Ovary (tissue), 9 donors: ENCODE data around the gene GPR37. TPM values are rescaled to one million over a fixed set of nuclear protein-coding genes. Genes with fewer than 3 reads are reported as not detected.

ENCODE experiments used
- DNase-seq, 5 donors: peaks; one replicate each; pipeline ENCODE4 v3.0.0-alpha.2; 2019 to 2020
- H3K27ac ChIP-seq, 2 donors: fragments of 200-600 bp; one replicate each; pipeline versions ENCODE4 v1.5.1 to v1.8.0; 2019 to 2022
- H3K27me3 ChIP-seq: fragments of 200-600 bp; one replicate; pipeline ENCODE4 v1.8.0; 2022
- H3K36me3 ChIP-seq: fragments of 200-600 bp; sonication (generic); one replicate; pipeline ENCODE4 v1.5.1; 2019
- H3K4me1 ChIP-seq: one replicate; pipeline ENCODE4 v1.8.1; 2013; ENCODE audit warnings: mild to moderate bottlenecking, moderate library complexity; ENCODE audit not compliant: insufficient read depth
- H3K4me3 ChIP-seq: fragments of 200-600 bp; sonication (generic); one replicate; pipeline ENCODE4 v1.5.1; 2017
- H3K9me3 ChIP-seq, 2 donors: fragments of 200-600 bp in 1 of 2; sonication (generic) in 1 of 2; one replicate each; pipeline versions ENCODE4 v1.5.1 to v1.8.1; 2013 to 2019; ENCODE audit warnings: mild to moderate bottlenecking in 1 of 2, moderate library complexity in 1 of 2
- CTCF ChIP-seq, 3 donors: fragments of 450-650 bp in 2 of 3; fragments of 200-600 bp in 1 of 3; IDR thresholded peaks; one replicate each; pipeline versions ENCODE4 v1.5.1 to v1.8.0; 2016 to 2022; ENCODE audit warnings: antibody characterized with exemption in 3 of 3, mild to moderate bottlenecking in 1 of 3
- EP300 ChIP-seq: sonication (generic); formaldehyde crosslinking; IDR thresholded peaks from one replicate; pipeline ENCODE4 v1.6.1; 2017; ENCODE audit warnings: antibody characterized with exemption
- POLR2A ChIP-seq: fragments of 450-650 bp; IDR thresholded peaks from one replicate; pipeline ENCODE4 v1.6.1; 2017; ENCODE audit warnings: antibody characterized with exemption, mild to moderate bottlenecking, moderate library complexity
- WGBS, 3 donors: extraction: QIAGEN DNeasy Blood & Tissue Kit in 1 of 3; methylation state at CpG; one replicate each; pipeline versions ENCODE4 v1.1.5 to v1.1.7; 2013 to 2017; 5-methylcytosine and 5-hydroxymethylcytosine counted together
- intact Hi-C, 4 donors: fragments of 100-400 bp; cut with DNase I; formaldehyde crosslinking; loops; one replicate each; pipeline versions ENCODE4 v1.11.0 to v1.15.1; 2022 to 2023
- polyA plus RNA-seq, 2 donors: library from polyadenylated mRNA; stranded (reverse); fragments of 200-250 nt in 1 of 2; fragments of 350-450 nt in 1 of 2; fragmentation: Illumina TruSeq in 1 of 2; extraction: RNeasy Lipid Tissue Mini Kit (QIAGEN cat#74804) in 1 of 2; gene quantifications; one replicate each; pipeline ENCODE4 v1.2.3, GENCODE V29; 2013 to 2014
- total RNA-seq, 7 donors: library from RNA; depleted of rRNA in 2 of 7; stranded (reverse); fragments of >200 nt in 2 of 7; fragmentation: NEBNext Ultra II Directional in 3 of 7; extraction: Animal tissue kit (Norgen Biotek cat#: 25700) in 3 of 7; gene quantifications; one replicate each; pipeline versions ENCODE4 v1.1.0 to v1.2.4, GENCODE V29; 2016 to 2023
- donor health status: DM: no; HTN: no; CAD: no; lungs with moderate emphysema.
- donor health status: DM: no; HTN: no; CAD: no.
- donor health status: Bipolar disorder and iron deficiency.
- donor health status: DM: yes; HTN: yes; CAD: no.
- donor health status: DM: no; HTN: no; CAD: no.
- donor health status: DM: yes; HTN: yes; CAD: no.

GPR37 gene
- total and polyA plus RNA-seq, 9 donors, result 0.08 to 2.1 (median 0.22) TPM; not detected in 1

GRCh38 chr7:124764847-124765400 is 668 bp downstream of the GPR37 start:
- intact Hi-C loops, result no loop called here
- no peak for DNase-seq
- TF ChIP-seq POLR2A (no peak), EP300 (no peak)

GRCh38 chr7:124764051-124764846 is 1.3 kb downstream of the GPR37 start:
- no peak for TF ChIP-seq EP300
- no peak for TF ChIP-seq CTCF (IDR thresholded peaks at IDR 0.05)
- no peak for TF ChIP-seq POLR2A
- intact Hi-C loops, result no loop called here
- 17 to 24% (median 22%) methylated on average over 44 to 48 of the region's 48 CpGs for WGBS, 3 donors
- Histone ChIP-seq H3K4me3 (peak overlapping the region; percentile 34), H3K9me3 (peaks cover 0 to 16% of the 10 kb centered on the region in 2 donors), H3K4me1 (no peaks in the 10 kb centered on the region), H3K27ac (no peak overlapping the region), H3K36me3 (no peaks in the 10 kb centered on the region), H3K27me3 (no peaks in the 10 kb centered on the region)
- DNase-seq, result no peak

More at GRCh38 chr7:124764847-124765400, 668 bp downstream of the GPR37 start:
- Histone ChIP-seq H3K9me3 (peaks cover 0 to 16% of the 10 kb centered on the region in 2 donors), H3K27me3 (no peaks in the 10 kb centered on the region), H3K36me3 (no peaks in the 10 kb centered on the region), H3K4me3 (peak overlapping the region; percentile 34), H3K4me1 (no peaks in the 10 kb centered on the region), H3K27ac (no peak overlapping the region)
- 1 to 2% (median 1%) methylated on average over 25 to 26 of the region's 26 CpGs for WGBS, 3 donors

- TF ChIP-seq POLR2A (no peak), EP300 (no peak), CTCF (IDR thresholded peaks at IDR 0.05) (no peak)
- Histone ChIP-seq H3K27ac (no peak overlapping the region), H3K36me3 (no peaks in the 10 kb centered on the region), H3K4me1 (no peaks in the 10 kb centered on the region), H3K9me3 (peaks cover 0 to 16% of the 10 kb centered on the region in 2 donors), H3K4me3 (no peak overlapping the region), H3K27me3 (no peaks in the 10 kb centered on the region)
- intact Hi-C loops, result no loop called here
- 57 to 63% (median 61%) methylated on average over 4 of the region's 4 CpGs for WGBS, 3 donors
- no peak for DNase-seq
Observed at GRCh38 chr7:124762611-124763143, 2.9 kb downstream of the GPR37 start.

DNA sequence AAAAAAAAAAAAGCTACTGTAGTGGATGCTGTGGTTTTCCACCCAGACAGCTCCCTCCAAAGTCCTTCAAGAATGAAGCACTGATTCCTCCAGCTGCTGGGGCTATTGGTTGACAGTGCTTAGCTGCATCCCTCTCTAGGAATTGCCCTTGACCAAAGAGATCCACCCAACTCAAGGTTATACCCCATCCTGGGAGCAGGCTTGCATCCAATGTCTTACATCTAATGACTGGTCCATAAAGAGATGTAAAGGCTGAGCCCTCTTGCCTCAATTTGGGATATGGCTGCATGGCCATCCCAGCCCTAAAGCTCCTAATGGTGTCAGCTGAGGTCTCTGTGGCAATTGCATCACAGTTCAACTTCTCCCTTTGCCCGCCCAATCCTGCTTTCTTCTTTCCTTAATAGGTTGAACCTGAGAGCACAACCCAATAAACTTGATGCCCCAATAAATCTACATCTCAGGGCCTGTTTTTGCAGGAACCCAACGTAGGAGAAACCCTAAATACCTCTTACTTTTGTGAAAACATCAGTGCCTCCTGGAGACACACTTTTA is 4.4 kb downstream of the GPR37 start:
- TF ChIP-seq EP300, result no peak
- no peak for TF ChIP-seq CTCF (IDR thresholded peaks at IDR 0.05)
- no peak for TF ChIP-seq POLR2A
- 71 to 84% (median 74%) methylated on average over 2 of the region's 2 CpGs for WGBS, 3 donors
- Histone ChIP-seq H3K4me1 (no peaks in the 10 kb centered on the region), H3K27me3 (no peaks in the 10 kb centered on the region), H3K4me3 (no peak overlapping the region), H3K36me3 (no peaks in the 10 kb centered on the region), H3K9me3 (peaks cover 0 to 16% of the 10 kb centered on the region in 2 donors), H3K27ac (no peak overlapping the region)
- DNase-seq, result no peak
- intact Hi-C loops, result no loop called here
